ENCODE results near the gene NCKAP5L.

- TF ChIP-seq CEBPB (IDR thresholded peaks at IDR 0.05; ENCODE audit: low read depth, low read length) = no peak
- no peak for TF ChIP-seq CTCF (IDR thresholded peaks at IDR 0.05; ENCODE audit: control extremely low read depth in 1 of 3, insufficient read depth in 1 of 3, low read depth in 1 of 3, low read length in 3 of 3)
- TF ChIP-seq HDAC2 (IDR thresholded peaks at IDR 0.05; ENCODE audit: borderline replicate concordance in 1 of 2, low read depth in 2 of 2, low read length in 2 of 2) = no peak
- TF ChIP-seq SUZ12 (IDR thresholded peaks at IDR 0.05; ENCODE audit: low read length) = no peak
- no peak for TF ChIP-seq POLR2A (IDR thresholded peaks at IDR 0.05; ENCODE audit: control extremely low read depth in 1 of 2, low read depth in 2 of 2, low read length in 2 of 2)
- TF ChIP-seq BRCA1 (IDR thresholded peaks at IDR 0.05; ENCODE audit: low read depth, low read length) = no peak
- TF ChIP-seq E2F6 (IDR thresholded peaks at IDR 0.05) = no peak
- no peak for TF ChIP-seq POU5F1 (IDR thresholded peaks at IDR 0.05; ENCODE audit: low read depth, low read length)
- TF ChIP-seq EZH2 (IDR thresholded peaks at IDR 0.05; ENCODE audit: low read depth, low read length, severe bottlenecking) = no peak
- TF ChIP-seq SIN3A (conservative IDR thresholded peaks at IDR 0.05 in 1 of 2, IDR thresholded peaks at IDR 0.05 in 1 of 2; ENCODE audit: low read depth in 1 of 2, low read length in 2 of 2) = no peak
- TF ChIP-seq CREB1 (IDR thresholded peaks at IDR 0.05) = no peak
- no peak for TF ChIP-seq SP1 (IDR thresholded peaks at IDR 0.05; ENCODE audit: low read depth, low read length)
- TF ChIP-seq USF2 (IDR thresholded peaks at IDR 0.05; ENCODE audit: low read length) = no peak
Observed at GRCh38 chr12:49790741-49791555, 37.3 kb downstream of the NCKAP5L start.

Data from H1 (cell line).